ENCODE data around the gene AFF3.

GRCh38 chr2:100137866-100138570 is 4.4 kb downstream of the AFF3 start:
- no peak for TF ChIP-seq LEF1 (IDR thresholded peaks at IDR 0.05; ENCODE audit: borderline replicate concordance)
- no peak for TF ChIP-seq PKNOX1 (IDR thresholded peaks at IDR 0.05)
- TF ChIP-seq TARDBP (IDR thresholded peaks at IDR 0.05), result no peak
- TF ChIP-seq ELF4 (IDR thresholded peaks at IDR 0.05), result no peak
- no peak for TF ChIP-seq FOXK2 (IDR thresholded peaks at IDR 0.05)

All from HEK293T (cell line).